ENCODE results near the gene ANXA1. TPM values are rescaled to one million over a fixed set of nuclear protein-coding genes. Genes with fewer than 3 reads are reported as not detected.

ANXA1 gene
- total and polyA plus RNA-seq, 7 experiments from 2014 or later = 90.2 to 649 (median 145) TPM

DNA sequence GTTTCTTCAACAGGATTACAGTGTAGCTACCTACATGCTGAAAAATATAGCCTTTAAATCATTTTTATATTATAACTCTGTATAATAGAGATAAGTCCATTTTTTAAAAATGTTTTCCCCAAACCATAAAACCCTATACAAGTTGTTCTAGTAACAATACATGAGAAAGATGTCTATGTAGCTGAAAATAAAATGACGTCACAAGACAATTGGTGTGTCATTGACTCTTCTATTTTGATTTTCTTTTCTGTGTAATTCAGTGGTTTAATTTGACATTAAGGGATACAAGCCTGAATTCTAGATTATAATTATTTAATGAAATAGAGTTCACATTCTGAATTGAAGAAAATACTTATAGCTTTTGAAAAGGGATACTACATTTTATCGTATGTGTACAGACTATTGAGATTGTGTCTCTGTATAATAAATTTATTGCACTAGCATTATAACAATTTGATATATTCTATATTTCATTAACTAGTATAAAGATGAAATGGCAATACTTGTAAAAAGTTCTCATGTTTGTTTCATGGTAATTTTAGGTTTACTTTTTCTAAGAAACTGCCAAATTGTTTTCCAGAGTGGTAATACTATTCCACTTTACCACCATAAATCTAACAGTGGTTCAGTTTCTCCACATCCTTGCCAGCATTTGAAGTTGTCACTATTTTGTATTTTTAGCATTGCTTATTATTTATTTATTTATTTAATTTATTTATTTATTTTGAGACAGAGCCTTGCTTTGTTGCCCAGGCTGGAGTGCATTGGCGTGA, 18.7 kb downstream of the ANXA1 start:
- intact Hi-C loops (cut with micrococcal nuclease) = no loop called here
- DNase-seq (no peak), ATAC-seq (no peak)
- Histone ChIP-seq H3K4me1 (ENCODE audit: control insufficient read depth in 2 of 2, insufficient read depth in 2 of 2, low read length in 2 of 2) (no peaks in the 10 kb centered on the region), H3K36me3 (ENCODE audit: control insufficient read depth in 2 of 3, insufficient read depth in 3 of 3, low read length in 3 of 3) (peaks cover 10 to 29% (median 24%) of the 10 kb centered on the region in 3 experiments), H3K9me3 (ENCODE audit: control insufficient read depth in 2 of 3, low read length in 3 of 3) (no peaks in the 10 kb centered on the region), H3K4me3 (ENCODE audit: low read length) (no peak overlapping the region), H3K27ac (ENCODE audit: low read depth, low read length) (no peak overlapping the region), H3K27me3 (ENCODE audit: control insufficient read depth in 2 of 2, insufficient read depth in 2 of 2, low read length in 2 of 2) (no peaks in the 10 kb centered on the region)
- peaks cover 0 to 5% (median 0%) of the 10 kb centered on the region in 11 donors for H3K9me3 Mint-ChIP-seq
- H3K27ac Mint-ChIP-seq = no peak overlapping the region
- peaks cover 4 to 35% (median 21%) of the 10 kb centered on the region in 7 donors for H3K4me1 Mint-ChIP-seq
- ChIA-PET POLR2A (no interaction called here), CTCF (interaction anchor here (0.6 to 1.6 kb wide), 6 partner anchors 13 to 63 kb away, joined by 3 to 11 read pairs (median 4); no protein-coding TSS in a partner anchor)
- peaks cover 14 to 47% (median 36%) of the 10 kb centered on the region in 5 donors for H3K36me3 Mint-ChIP-seq
- H3K27me3 Mint-ChIP-seq = no peaks in the 10 kb centered on the region
- no peak overlapping the region for H3K4me3 Mint-ChIP-seq

- Mint-ChIP-seq H3K36me3 (peaks cover 8 to 27% (median 15%) of the 10 kb centered on the region in 5 donors), H3K27ac (peak overlapping the region in 2 of 9 donors; percentile 33 to 56)
These were observed 21.2 kb downstream of the ANXA1 start for GRCh38 chr9:73172901-73173215.

DNA sequence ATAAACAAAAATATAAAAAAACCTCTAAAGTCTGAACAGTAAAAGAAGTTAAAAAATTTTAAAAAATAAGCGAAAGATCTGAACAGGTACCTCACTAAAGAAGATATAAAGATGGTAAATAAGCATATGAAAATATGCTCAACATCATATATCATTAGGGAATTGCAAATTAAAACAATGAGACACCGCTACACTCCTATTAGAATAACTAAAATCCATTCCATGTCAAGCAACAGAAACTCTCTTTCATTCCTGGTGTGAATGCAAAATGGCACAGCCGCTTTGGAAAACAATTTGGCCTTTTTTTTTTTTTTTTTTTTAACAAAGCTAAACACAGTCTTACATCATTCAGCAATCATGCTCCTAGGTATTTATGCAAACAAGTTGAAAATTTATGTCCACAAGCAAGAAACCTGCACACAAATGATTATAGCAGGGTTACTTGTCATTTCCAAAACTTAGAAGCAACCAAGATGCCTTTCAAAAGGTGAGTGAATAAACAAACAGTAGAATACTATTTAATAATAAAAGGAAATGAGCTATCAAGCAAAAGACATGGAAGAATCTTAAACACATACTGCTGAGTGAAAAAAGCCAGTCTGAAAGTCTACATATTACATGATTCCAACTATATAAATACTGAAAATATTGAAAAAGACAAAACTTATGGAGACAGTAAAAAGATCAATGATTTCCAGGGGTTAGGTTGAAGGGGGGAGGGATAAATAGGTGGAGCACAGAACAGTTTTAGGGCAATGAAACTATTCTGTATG, 22.1 kb downstream of the ANXA1 start:
- no peaks in the 10 kb centered on the region for H3K27me3 ChIP-seq (ENCODE audit: control insufficient read depth in 2 of 2, insufficient read depth in 2 of 2, low read length in 2 of 2)
- Mint-ChIP-seq H3K27me3 (no peaks in the 10 kb centered on the region), H3K36me3 (peaks cover under 1 to 19% (median 7%) of the 10 kb centered on the region in 5 donors), H3K27ac (peak overlapping the region in 2 of 9 donors; percentile 37 to 39), H3K9me3 (peaks cover 0 to 3% (median 0%) of the 10 kb centered on the region in 11 donors), H3K4me1 (peaks cover 0 to 9% (median 0%) of the 10 kb centered on the region in 7 donors), H3K4me3 (no peak overlapping the region)
- ATAC-seq = no peak
- H3K4me3 ChIP-seq (ENCODE audit: low read length) = no peak overlapping the region
- no peak for DNase-seq
- H3K9me3 ChIP-seq (ENCODE audit: control insufficient read depth in 2 of 3, low read length in 3 of 3) = no peaks in the 10 kb centered on the region
- intact Hi-C loops (cut with micrococcal nuclease) = loop anchor here in 1 of 2 donors (2.0 kb wide), 1 partner anchor 15 kb away; no protein-coding TSS in a partner anchor
- ChIA-PET CTCF (interaction anchor here (1.3 kb wide), 1 partner anchor 66 kb away, joined by 5 read pairs; no protein-coding TSS in a partner anchor), POLR2A (interaction anchor here (1.0 kb wide), 1 partner anchor 65 kb away, joined by 3 read pairs; no protein-coding TSS in a partner anchor)
- H3K27ac ChIP-seq (ENCODE audit: low read depth, low read length) = no peak overlapping the region
- H3K4me1 ChIP-seq (ENCODE audit: control insufficient read depth in 2 of 2, insufficient read depth in 2 of 2, low read length in 2 of 2) = no peaks in the 10 kb centered on the region
- peaks cover 0 to 1% (median 0%) of the 10 kb centered on the region in 3 experiments for H3K36me3 ChIP-seq (ENCODE audit: control insufficient read depth in 2 of 3, insufficient read depth in 3 of 3, low read length in 3 of 3)

More at GRCh38 chr9:73172901-73173215, 21.2 kb downstream of the ANXA1 start:
- CTCF ChIA-PET = interaction anchor here (1.2 to 1.9 kb wide), 2 partner anchors 11 to 65 kb away, joined by 4 to 5 read pairs; no protein-coding TSS in a partner anchor
- POLR2A ChIA-PET = no interaction called here
- Histone ChIP-seq H3K9me3 (ENCODE audit: control insufficient read depth in 2 of 3, low read length in 3 of 3) (no peaks in the 10 kb centered on the region), H3K27me3 (ENCODE audit: control insufficient read depth in 2 of 2, insufficient read depth in 2 of 2, low read length in 2 of 2) (no peaks in the 10 kb centered on the region), H3K36me3 (ENCODE audit: control insufficient read depth in 2 of 3, insufficient read depth in 3 of 3, low read length in 3 of 3) (peaks cover 0 to 8% (median 1%) of the 10 kb centered on the region in 3 experiments), H3K4me3 (ENCODE audit: low read length) (no peak overlapping the region), H3K4me1 (ENCODE audit: control insufficient read depth in 2 of 2, insufficient read depth in 2 of 2, low read length in 2 of 2) (no peaks in the 10 kb centered on the region), H3K27ac (ENCODE audit: low read depth, low read length) (no peak overlapping the region)
- intact Hi-C loops (cut with micrococcal nuclease) = loop anchor here in 1 of 2 donors (2.0 kb wide), 1 partner anchor 14 kb away; no protein-coding TSS in a partner anchor
- Mint-ChIP-seq H3K4me3 (no peak overlapping the region), H3K9me3 (peaks cover 0 to 5% (median 0%) of the 10 kb centered on the region in 11 donors), H3K27me3 (no peaks in the 10 kb centered on the region), H3K4me1 (peaks cover under 1 to 18% (median 6%) of the 10 kb centered on the region in 7 donors)
- peak; percentile 25 for ATAC-seq
- DNase-seq = no peak

GRCh38 chr9:73174330-73174980, 22.8 kb downstream of the ANXA1 start:
- Mint-ChIP-seq H3K9me3 (peaks cover 0 to 3% (median 0%) of the 10 kb centered on the region in 11 donors), H3K36me3 (peaks cover 0 to 16% (median 4%) of the 10 kb centered on the region in 5 donors), H3K4me1 (peaks cover 0 to 9% (median 0%) of the 10 kb centered on the region in 7 donors), H3K27ac (peak overlapping the region in 2 of 9 donors; percentile 37 to 39), H3K27me3 (no peaks in the 10 kb centered on the region), H3K4me3 (no peak overlapping the region)
- intact Hi-C loops (cut with micrococcal nuclease) = no loop called here
- DNase-seq = no peak
- Histone ChIP-seq H3K27me3 (ENCODE audit: control insufficient read depth in 2 of 2, insufficient read depth in 2 of 2, low read length in 2 of 2) (no peaks in the 10 kb centered on the region), H3K9me3 (ENCODE audit: control insufficient read depth in 2 of 3, low read length in 3 of 3) (no peaks in the 10 kb centered on the region), H3K4me3 (ENCODE audit: low read length) (no peak overlapping the region), H3K4me1 (ENCODE audit: control insufficient read depth in 2 of 2, insufficient read depth in 2 of 2, low read length in 2 of 2) (no peaks in the 10 kb centered on the region), H3K36me3 (ENCODE audit: control insufficient read depth in 2 of 3, insufficient read depth in 3 of 3, low read length in 3 of 3) (no peaks in the 10 kb centered on the region), H3K27ac (ENCODE audit: low read depth, low read length) (no peak overlapping the region)
- no peak for ATAC-seq
- ChIA-PET POLR2A (interaction anchor here (1.0 kb wide), 1 partner anchor 65 kb away, joined by 3 read pairs; no protein-coding TSS in a partner anchor), CTCF (interaction anchor here (1.3 kb wide), 1 partner anchor 67 kb away, joined by 5 read pairs; no protein-coding TSS in a partner anchor)

- H3K9me3 ChIP-seq (ENCODE audit: control insufficient read depth in 2 of 3, low read length in 3 of 3) = no peaks in the 10 kb centered on the region
- POLR2A ChIA-PET = interaction anchor here (0.6 kb wide), 1 partner anchor 1303 kb away, joined by 3 read pairs; no protein-coding TSS in a partner anchor
- no peak for DNase-seq
- Mint-ChIP-seq H3K27ac (no peak overlapping the region), H3K4me3 (no peak overlapping the region), H3K36me3 (peaks cover 0 to 13% (median 4%) of the 10 kb centered on the region in 5 donors), H3K27me3 (no peaks in the 10 kb centered on the region), H3K9me3 (peaks cover 0 to 3% (median 0%) of the 10 kb centered on the region in 11 donors), H3K4me1 (peaks cover 0 to 9% (median 0%) of the 10 kb centered on the region in 7 donors)
- H3K27me3 ChIP-seq (ENCODE audit: control insufficient read depth in 2 of 2, insufficient read depth in 2 of 2, low read length in 2 of 2) = no peaks in the 10 kb centered on the region
- no peak overlapping the region for H3K27ac ChIP-seq (ENCODE audit: low read depth, low read length)
- H3K36me3 ChIP-seq (ENCODE audit: control insufficient read depth in 2 of 3, insufficient read depth in 3 of 3, low read length in 3 of 3) = no peaks in the 10 kb centered on the region
- no peak for ATAC-seq
- no peak overlapping the region for H3K4me3 ChIP-seq (ENCODE audit: low read length)
- CTCF ChIA-PET = interaction anchor here (8.6 kb wide), 1 partner anchor 66 kb away, joined by 148 read pairs; no protein-coding TSS in a partner anchor
- intact Hi-C loops (cut with micrococcal nuclease) = no loop called here
- H3K4me1 ChIP-seq (ENCODE audit: control insufficient read depth in 2 of 2, insufficient read depth in 2 of 2, low read length in 2 of 2) = no peaks in the 10 kb centered on the region
These were observed 24.8 kb downstream of the ANXA1 start for GRCh38 chr9:73176450-73176875.

DNA sequence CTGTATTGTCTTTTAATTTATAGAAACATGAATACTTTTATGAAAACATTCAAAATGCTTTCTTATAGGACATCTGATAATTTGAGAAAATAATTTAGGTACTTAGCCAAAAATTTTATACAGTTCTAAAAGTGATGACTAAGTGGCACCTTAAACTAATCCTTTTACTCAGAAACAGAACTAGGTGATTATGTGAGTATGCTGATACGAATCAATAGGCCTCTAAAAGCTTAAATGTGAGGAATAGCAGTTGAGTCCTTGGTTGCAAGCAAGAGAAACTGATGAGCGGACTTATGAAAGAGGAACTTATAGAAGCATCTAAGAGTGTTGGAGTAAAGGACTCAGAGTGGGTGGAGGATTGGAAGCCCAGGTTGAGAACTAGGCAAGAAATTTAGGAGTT, 26.4 kb downstream of the ANXA1 start:
- Mint-ChIP-seq H3K27ac (no peak overlapping the region), H3K36me3 (peaks cover 0 to under 1% (median 0%) of the 10 kb centered on the region in 5 donors), H3K27me3 (no peaks in the 10 kb centered on the region), H3K4me1 (peaks cover 0 to 9% (median 0%) of the 10 kb centered on the region in 7 donors), H3K9me3 (peaks cover 0 to 2% (median 0%) of the 10 kb centered on the region in 11 donors), H3K4me3 (no peak overlapping the region)
- DNase-seq (no peak), ATAC-seq (no peak)
- Histone ChIP-seq H3K27ac (ENCODE audit: low read depth, low read length) (no peak overlapping the region), H3K4me1 (ENCODE audit: control insufficient read depth in 2 of 2, insufficient read depth in 2 of 2, low read length in 2 of 2) (no peaks in the 10 kb centered on the region), H3K27me3 (ENCODE audit: control insufficient read depth in 2 of 2, insufficient read depth in 2 of 2, low read length in 2 of 2) (no peaks in the 10 kb centered on the region), H3K36me3 (ENCODE audit: control insufficient read depth in 2 of 3, insufficient read depth in 3 of 3, low read length in 3 of 3) (no peaks in the 10 kb centered on the region), H3K4me3 (ENCODE audit: low read length) (no peak overlapping the region), H3K9me3 (ENCODE audit: control insufficient read depth in 2 of 3, low read length in 3 of 3) (no peaks in the 10 kb centered on the region)
- POLR2A ChIA-PET = no interaction called here
- intact Hi-C loops (cut with micrococcal nuclease) = no loop called here
- CTCF ChIA-PET = interaction anchor here (1.6 to 8.6 kb wide), 2 partner anchors 10 to 68 kb away, joined by 6 to 148 read pairs; no protein-coding TSS in a partner anchor
